ENCODE measurements around the gene NPFFR1. TPM values are rescaled to one million over a fixed set of nuclear protein-coding genes. Genes with fewer than 3 reads are reported as not detected.

NPFFR1 gene
- total RNA-seq, 4 donors from 2014 or later = not detected

- Histone ChIP-seq H3K4me3 (no peak overlapping the region), H3K36me3 (peaks cover 0 to 14% (median under 1%) of the 10 kb centered on the region in 4 donors), H3K27me3 (peaks cover 0 to 10% (median 0%) of the 10 kb centered on the region in 4 donors), H3K4me1 (peaks cover 12 to 21% (median 16%) of the 10 kb centered on the region in 4 donors), H3K27ac (replicated peaks in 1 of 4) (peak overlapping the region; percentile 36 to 65 (median 60)), H3K9me3 (no peaks in the 10 kb centered on the region)
- TF ChIP-seq POLR2A (IDR thresholded peaks at IDR 0.05; ENCODE audit: low read depth) = no peak
- no peak for TF ChIP-seq POLR2AphosphoS5 (IDR thresholded peaks at IDR 0.05)
- no peak for TF ChIP-seq CTCF (IDR thresholded peaks at IDR 0.05)
- no peak for TF ChIP-seq EP300 (IDR thresholded peaks at IDR 0.05)
- DNase-seq (ENCODE audit: extremely low spot score) = no peak
- WGBS = 91% methylated on average over 7 of the region's 7 CpGs
- intact Hi-C loops (cut with DNase I) = no loop called here
These were observed 12.1 kb upstream of the NPFFR1 start for GRCh38 chr10:70295926-70296325.

GRCh38 chr10:70295321-70295720 is 11.5 kb upstream of the NPFFR1 start:
- Histone ChIP-seq H3K4me3 (no peak overlapping the region), H3K36me3 (peaks cover 0 to 8% (median 0%) of the 10 kb centered on the region in 4 donors), H3K9me3 (no peaks in the 10 kb centered on the region), H3K27ac (replicated peaks in 1 of 4) (no peak overlapping the region), H3K4me1 (peaks cover 12 to 21% (median 16%) of the 10 kb centered on the region in 4 donors), H3K27me3 (peaks cover 0 to 10% (median 0%) of the 10 kb centered on the region in 4 donors)
- intact Hi-C loops (cut with DNase I) = no loop called here
- DNase-seq (ENCODE audit: extremely low spot score) = no peak
- WGBS = no CpG with 5 or more reads among the region's 3 CpGs
- TF ChIP-seq POLR2AphosphoS5 (IDR thresholded peaks at IDR 0.05) (no peak), CTCF (IDR thresholded peaks at IDR 0.05) (no peak), POLR2A (IDR thresholded peaks at IDR 0.05; ENCODE audit: low read depth) (no peak), EP300 (IDR thresholded peaks at IDR 0.05) (no peak)

GRCh38 chr10:70293169-70293843 is 9.5 kb upstream of the NPFFR1 start:
- no peak overlapping the region for H3K27ac ChIP-seq (replicated peaks in 1 of 4)
- peaks cover 12 to 21% (median 16%) of the 10 kb centered on the region in 4 donors for H3K4me1 ChIP-seq
- H3K4me3 ChIP-seq = no peak overlapping the region
- no peaks in the 10 kb centered on the region for H3K9me3 ChIP-seq
- intact Hi-C loops (cut with DNase I) = no loop called here
- no peak for DNase-seq (ENCODE audit: extremely low spot score)
- TF ChIP-seq POLR2AphosphoS5 (IDR thresholded peaks at IDR 0.05) = no peak
- TF ChIP-seq CTCF (IDR thresholded peaks at IDR 0.05) = no peak
- TF ChIP-seq POLR2A (IDR thresholded peaks at IDR 0.05; ENCODE audit: low read depth) = no peak
- no peak for TF ChIP-seq EP300 (IDR thresholded peaks at IDR 0.05)
- H3K27me3 ChIP-seq = peaks cover 0 to 15% (median 0%) of the 10 kb centered on the region in 4 donors
- H3K36me3 ChIP-seq = no peaks in the 10 kb centered on the region
- 67% methylated on average over 8 of the region's 8 CpGs for WGBS

- H3K4me3 ChIP-seq = no peak overlapping the region
- intact Hi-C loops (cut with DNase I) = no loop called here
- TF ChIP-seq CTCF (IDR thresholded peaks at IDR 0.05) (no peak), POLR2AphosphoS5 (IDR thresholded peaks at IDR 0.05) (no peak), EP300 (IDR thresholded peaks at IDR 0.05) (no peak), POLR2A (IDR thresholded peaks at IDR 0.05; ENCODE audit: low read depth) (no peak)
- H3K27ac ChIP-seq (replicated peaks in 1 of 4) = no peak overlapping the region
- peaks cover 9 to 17% (median 13%) of the 10 kb centered on the region in 4 donors for H3K4me1 ChIP-seq
- H3K9me3 ChIP-seq = no peaks in the 10 kb centered on the region
- WGBS = 77% methylated on average over 4 of the region's 5 CpGs
- no peaks in the 10 kb centered on the region for H3K36me3 ChIP-seq
- no peak for DNase-seq (ENCODE audit: extremely low spot score)
- H3K27me3 ChIP-seq = peaks cover 0 to 28% (median 0%) of the 10 kb centered on the region in 4 donors
These were observed 8.2 kb upstream of the NPFFR1 start for GRCh38 chr10:70292004-70292403.

Measured in esophagus muscularis mucosa (tissue), 4 donors.